NCI-H1694 (cell line): Measurements from ENCODE around the gene OR2D3.
"Not testable (repeated sequence)": the region's sequence is repeated elsewhere in the genome, so short reads cannot be mapped to it uniquely, and the experiment has no call there.

ENCODE experiments used
- DNase-seq: peaks from one replicate; lab custom pipeline; 2025; lab: John Stamatoyannopoulos, UW

OR2D3 gene, protein sequence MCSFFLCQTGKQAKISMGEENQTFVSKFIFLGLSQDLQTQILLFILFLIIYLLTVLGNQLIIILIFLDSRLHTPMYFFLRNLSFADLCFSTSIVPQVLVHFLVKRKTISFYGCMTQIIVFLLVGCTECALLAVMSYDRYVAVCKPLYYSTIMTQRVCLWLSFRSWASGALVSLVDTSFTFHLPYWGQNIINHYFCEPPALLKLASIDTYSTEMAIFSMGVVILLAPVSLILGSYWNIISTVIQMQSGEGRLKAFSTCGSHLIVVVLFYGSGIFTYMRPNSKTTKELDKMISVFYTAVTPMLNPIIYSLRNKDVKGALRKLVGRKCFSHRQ

DNA sequence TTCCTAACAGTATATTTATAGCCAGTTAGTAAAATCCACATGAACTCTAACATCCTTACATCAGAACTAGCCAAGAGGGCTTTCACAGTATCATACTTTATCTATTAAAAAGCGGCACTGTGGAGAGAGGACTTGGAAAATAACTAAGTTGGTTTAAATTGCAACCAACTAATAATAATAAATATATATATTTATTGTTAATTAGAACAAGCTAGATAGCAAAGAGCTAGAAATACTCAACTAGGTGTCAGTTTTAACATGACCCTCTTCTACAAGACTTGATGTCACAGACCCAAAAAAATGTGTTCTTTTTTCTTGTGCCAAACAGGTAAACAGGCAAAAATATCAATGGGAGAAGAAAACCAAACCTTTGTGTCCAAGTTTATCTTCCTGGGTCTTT, at the start of gene OR2D3:
Gene OR2D3 (plus strand): TSS at position 301 of the 400 bp plus-strand sequence. CDS start 0 bp downstream, at position 301.
- no peak for DNase-seq

GRCh38 chr11:6871278-6871677, 49.5 kb upstream of the OR2D3 start:
- no peak for DNase-seq

- no peak for DNase-seq
These were observed 45.0 kb upstream of the OR2D3 start for GRCh38 chr11:6875761-6876160.

- no peak for DNase-seq
These were observed 44.5 kb upstream of the OR2D3 start, which contains the start of gene OR10A4 for GRCh38 chr11:6876325-6876724. Gene OR10A4 (plus strand): TSS chr11:6876625. CDS start chr11:6876648, 23 bp downstream.

DNA sequence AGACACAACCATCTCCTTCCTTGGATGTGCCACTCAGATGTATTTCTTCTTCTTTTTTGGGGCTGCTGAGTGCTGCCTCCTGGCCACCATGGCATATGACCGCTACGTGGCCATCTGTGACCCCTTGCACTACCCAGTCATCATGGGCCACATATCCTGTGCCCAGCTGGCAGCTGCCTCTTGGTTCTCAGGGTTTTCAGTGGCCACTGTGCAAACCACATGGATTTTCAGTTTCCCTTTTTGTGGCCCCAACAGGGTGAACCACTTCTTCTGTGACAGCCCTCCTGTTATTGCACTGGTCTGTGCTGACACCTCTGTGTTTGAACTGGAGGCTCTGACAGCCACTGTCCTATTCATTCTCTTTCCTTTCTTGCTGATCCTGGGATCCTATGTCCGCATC, 43.9 kb upstream of the OR2D3 start:
- no peak for DNase-seq

DNA sequence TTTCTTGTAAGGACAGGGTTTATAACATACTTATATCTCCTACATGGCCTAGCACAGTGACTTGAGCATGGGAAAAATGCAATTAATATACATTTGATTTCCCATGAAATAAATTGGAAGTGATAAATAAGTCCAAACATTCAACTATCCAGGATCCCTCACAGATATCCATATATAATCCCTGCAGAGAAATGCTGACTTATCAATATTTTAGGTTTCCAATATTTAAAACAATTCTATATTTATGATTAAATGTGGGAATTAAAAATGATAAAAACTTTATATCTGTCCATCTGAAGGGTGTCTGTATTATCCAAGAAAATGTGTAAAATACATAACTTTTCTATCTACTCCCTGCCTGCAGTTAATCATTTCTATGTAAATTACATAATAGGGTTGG, 38.1 kb upstream of the OR2D3 start:
- DNase-seq = no peak

GRCh38 chr11:6887711-6888110, 33.1 kb upstream of the OR2D3 start:
- DNase-seq = not testable (repeated sequence)

- no peak for DNase-seq
These were observed 32.0 kb upstream of the OR2D3 start for GRCh38 chr11:6888830-6889229.

DNA sequence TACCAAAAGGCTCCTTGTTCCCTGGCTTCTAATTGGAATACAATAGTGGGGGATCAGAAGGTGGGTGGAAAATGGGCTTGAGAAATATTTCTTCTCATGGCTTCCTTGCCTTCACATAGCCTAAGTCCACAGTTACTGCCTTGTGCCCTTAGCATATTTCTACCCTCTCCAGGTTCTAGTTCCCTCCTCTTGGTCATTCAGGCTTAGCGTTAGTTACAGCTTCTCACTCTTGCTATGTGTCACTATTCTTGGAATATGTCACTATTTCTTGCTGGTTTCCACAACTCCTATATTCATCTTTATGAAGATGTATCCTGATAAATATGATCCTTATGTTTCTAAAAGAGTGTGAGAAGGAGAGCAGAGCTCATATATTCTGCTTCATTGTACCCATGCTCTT, 31.0 kb upstream of the OR2D3 start:
- no peak for DNase-seq

GRCh38 chr11:6892400-6892799, 28.4 kb upstream of the OR2D3 start, which contains the start of gene OR2D2:
Gene OR2D2 (minus strand): TSS chr11:6892500. CDS start chr11:6892500, 0 bp downstream.
- no peak for DNase-seq

DNA sequence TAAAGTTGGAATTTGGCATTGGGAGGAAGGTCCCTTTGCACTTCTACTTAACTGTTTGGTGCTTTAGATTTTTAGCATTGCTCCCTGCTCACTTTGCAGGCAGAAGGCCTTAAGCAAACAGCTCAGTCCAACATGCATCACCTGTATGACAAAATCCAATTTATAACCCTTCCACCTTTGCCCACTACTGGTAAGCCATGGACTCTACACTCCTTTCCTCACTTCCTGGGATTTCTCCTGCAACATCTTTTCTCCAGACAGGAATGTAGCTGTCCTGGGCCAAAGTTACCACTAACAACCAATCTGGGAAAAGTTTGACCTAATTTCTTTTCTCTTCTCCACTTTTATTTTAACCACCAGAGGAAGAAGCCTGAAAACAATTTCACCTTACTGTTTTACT, 26.7 kb upstream of the OR2D3 start:
- DNase-seq = no peak

DNA sequence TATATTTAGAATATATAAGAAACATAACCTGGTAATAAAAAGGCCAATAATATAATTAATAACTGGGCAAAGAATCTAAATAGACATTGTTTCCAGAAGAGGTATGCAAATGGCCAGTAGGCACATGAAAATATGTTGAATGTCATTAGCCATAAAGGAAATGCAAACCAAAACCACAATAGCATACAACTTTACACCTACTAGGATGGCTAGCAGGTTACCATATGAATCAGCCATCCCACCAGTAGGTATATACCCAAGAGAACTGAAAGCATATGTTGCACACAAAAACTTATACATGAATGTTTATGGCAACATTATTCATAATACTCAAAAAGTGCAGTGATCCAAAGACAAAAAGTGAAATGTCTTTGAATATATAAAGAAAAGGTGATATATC, 25.8 kb upstream of the OR2D3 start:
- no peak for DNase-seq

- DNase-seq = no peak
These were observed 21.9 kb upstream of the OR2D3 start for GRCh38 chr11:6898911-6899310.

GRCh38 chr11:6900327-6900999, 20.3 kb upstream of the OR2D3 start:
- no peak for DNase-seq

GRCh38 chr11:6904804-6905203, 16.0 kb upstream of the OR2D3 start:
- not testable (repeated sequence) for DNase-seq

DNA sequence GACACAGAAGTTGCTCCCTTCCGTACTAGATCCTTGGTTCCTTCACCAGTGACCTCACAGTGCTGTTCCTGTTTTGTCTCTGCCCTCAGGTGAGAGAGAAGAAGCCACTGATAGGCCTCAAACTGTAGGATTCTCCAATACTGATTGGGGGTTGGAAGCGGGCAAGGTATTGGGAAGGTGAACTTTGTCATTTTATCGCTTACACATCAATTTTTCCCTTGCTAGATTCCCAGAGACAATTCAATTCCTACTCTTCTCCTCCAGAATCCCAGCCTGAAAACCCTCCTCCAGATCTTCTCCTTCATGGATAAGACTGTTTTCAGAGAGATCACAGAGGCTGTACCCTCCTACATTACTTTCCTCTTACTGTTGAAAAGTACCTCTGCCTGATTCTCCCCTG, 9.4 kb upstream of the OR2D3 start:
- DNase-seq = no peak

DNA sequence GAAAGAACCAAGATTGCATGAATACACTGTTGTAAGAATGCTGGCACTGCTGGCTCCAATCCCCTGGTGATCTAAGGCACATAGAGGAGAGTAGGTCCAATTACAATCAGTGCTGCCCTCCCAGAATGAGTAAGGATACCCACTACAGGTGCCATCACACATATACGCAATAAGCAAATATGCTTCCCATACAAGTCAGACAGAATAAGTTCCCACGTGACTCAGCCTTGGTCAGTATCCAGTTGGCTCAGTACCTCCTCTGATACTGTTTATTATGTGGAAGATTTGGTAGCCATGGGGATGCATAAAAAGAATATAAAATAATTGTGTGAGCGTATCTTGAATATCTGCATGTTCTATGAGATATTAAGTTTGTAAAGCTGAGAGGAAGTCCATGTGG, 8.9 kb upstream of the OR2D3 start:
- DNase-seq = no peak

- DNase-seq = no peak
These were observed 1.1 kb upstream of the OR2D3 start for GRCh38 chr11:6919698-6920097.

DNA sequence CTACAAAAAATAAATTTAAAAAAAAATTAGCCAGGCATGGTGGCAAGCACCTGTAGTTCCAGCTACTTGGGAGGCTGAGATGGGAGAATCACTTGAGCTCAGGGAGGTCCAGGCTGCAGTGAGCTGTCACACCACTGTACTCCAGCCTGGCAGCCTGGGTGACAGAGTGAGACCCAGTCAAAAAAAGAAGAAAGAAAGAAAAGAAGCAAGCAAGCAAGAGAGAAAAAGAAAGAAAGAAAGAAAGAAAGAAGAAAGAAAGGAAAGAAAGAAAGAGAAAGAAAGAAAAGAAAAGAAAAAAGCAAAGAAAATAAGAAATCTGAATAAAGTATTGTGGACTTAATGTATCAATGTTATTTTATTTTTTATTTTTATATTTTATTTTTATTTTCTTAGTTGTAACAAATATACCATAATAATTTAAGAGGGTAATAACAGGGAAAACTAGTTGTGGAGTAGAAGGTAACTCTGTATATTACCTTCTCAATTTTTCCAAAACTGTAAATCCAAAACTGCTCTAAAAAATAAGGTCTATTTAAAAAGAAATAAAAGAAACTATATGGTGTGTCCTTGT, 4.3 kb downstream of the OR2D3 start:
- no peak for DNase-seq

GRCh38 chr11:6925636-6926207, 4.9 kb downstream of the OR2D3 start:
- no peak for DNase-seq

GRCh38 chr11:6926208-6927029, 5.6 kb downstream of the OR2D3 start, which contains the start of gene ZNF215:
Gene ZNF215 (plus strand): TSS chr11:6926426. CDS start chr11:6932273, 5,847 bp downstream.
- no peak for DNase-seq
